ENCODE results near the gene ADGRB3.
A peak's percentile ranks its signal among the peaks of the same experiment; 100 is the strongest.

The ADGRB3 gene

DNA sequence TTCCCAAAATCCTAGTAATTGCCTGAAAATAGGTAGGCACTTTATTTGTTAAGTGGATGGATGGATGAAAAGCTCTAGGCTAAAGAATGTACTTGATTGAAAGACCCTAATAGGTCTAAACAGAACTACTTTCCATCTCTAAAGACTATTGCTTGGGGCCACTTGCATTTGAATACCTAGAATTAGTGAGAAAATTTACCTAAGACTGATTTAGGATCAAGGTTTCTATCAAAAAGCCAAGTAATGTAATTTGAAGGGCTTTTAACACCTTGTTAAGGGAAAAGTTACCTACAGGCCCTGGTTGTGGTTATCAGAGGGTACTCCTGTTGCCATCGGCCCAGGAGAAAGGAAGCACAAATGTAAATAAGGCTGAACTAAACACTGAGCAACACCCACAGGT is 581.0 kb downstream of the ADGRB3 start:
- no peak for DNase-seq (ENCODE audit: extremely low read depth, low read depth)
- TF ChIP-seq, protein P1, sequence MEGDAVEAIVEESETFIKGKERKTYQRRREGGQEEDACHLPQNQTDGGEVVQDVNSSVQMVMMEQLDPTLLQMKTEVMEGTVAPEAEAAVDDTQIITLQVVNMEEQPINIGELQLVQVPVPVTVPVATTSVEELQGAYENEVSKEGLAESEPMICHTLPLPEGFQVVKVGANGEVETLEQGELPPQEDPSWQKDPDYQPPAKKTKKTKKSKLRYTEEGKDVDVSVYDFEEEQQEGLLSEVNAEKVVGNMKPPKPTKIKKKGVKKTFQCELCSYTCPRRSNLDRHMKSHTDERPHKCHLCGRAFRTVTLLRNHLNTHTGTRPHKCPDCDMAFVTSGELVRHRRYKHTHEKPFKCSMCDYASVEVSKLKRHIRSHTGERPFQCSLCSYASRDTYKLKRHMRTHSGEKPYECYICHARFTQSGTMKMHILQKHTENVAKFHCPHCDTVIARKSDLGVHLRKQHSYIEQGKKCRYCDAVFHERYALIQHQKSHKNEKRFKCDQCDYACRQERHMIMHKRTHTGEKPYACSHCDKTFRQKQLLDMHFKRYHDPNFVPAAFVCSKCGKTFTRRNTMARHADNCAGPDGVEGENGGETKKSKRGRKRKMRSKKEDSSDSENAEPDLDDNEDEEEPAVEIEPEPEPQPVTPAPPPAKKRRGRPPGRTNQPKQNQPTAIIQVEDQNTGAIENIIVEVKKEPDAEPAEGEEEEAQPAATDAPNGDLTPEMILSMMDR (IDR thresholded peaks at IDR 0.05; ENCODE audit: low read depth, low read length, missing control alignments): no peak
- H3K4me3 ChIP-seq (replicated peaks; ENCODE audit: low read depth, low read length): no peak overlapping the region

DNA sequence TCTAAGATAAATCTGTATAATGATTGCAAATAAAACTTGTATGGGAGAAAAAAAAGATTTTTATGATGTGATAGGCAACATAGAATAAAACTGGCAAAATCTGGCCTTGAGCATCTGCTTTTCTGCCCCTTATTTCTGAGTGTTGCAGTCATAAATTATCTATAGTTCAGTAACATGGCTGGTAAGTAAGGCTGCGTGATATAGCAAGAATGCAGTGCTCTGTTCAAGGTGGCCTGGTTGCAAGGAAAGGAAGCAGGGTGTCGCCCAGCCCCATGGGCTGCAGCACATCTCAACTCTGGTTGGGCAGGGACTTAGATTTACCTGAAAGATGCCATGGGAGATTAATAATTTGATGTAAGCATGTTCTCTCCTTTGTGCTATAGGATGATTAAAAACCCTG is 582.3 kb downstream of the ADGRB3 start:
- TF ChIP-seq, protein P1 (IDR thresholded peaks at IDR 0.05; ENCODE audit: low read depth, low read length, missing control alignments): no peak
- H3K4me3 ChIP-seq (replicated peaks; ENCODE audit: low read depth, low read length): no peak overlapping the region
- no peak for DNase-seq (ENCODE audit: extremely low read depth, low read depth)

DNA sequence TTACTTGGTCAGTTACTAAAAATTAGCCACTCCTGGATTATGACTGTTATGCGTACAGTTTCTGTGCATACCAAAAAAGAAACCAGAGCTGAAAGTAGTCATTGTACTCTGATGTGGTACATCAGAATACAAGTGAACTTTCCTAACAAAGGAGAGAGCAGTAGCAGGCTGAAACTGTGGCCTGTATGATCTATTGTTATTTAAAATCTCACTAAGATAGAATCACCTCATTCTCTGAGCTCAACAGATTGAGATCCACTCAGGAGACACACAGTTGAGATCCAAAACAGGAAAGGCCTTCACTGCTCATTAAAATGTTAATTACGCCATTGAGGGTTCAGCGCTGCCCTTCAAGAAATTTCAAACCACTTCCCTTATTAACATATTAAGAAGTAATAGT is 585.3 kb downstream of the ADGRB3 start:
- no peak for DNase-seq (ENCODE audit: extremely low read depth, low read depth)
- TF ChIP-seq, protein P1 (IDR thresholded peaks at IDR 0.05; ENCODE audit: low read depth, low read length, missing control alignments): no peak
- no peak overlapping the region for H3K4me3 ChIP-seq (replicated peaks; ENCODE audit: low read depth, low read length)

DNA sequence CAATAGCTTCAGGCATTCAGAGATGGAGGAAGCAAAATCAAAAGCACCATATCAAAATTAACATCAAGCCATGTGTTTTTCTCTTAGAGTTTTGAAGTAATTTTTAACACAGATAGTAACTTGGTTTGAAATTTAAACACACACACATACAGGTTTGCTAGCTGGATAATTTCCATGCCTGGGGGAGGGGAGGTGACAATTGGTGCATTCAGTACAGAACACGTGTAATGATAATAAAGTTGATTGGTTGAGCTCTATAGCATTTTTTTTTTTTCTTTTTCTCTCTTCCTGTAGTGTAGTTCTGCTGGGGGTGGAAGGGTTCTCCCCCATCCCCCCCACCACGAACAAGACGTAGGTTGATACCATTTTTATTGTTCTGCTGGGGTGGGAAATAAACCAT is 596.9 kb downstream of the ADGRB3 start:
- H3K4me3 ChIP-seq (replicated peaks; ENCODE audit: low read depth, low read length): no peak overlapping the region
- no peak for DNase-seq (ENCODE audit: extremely low read depth, low read depth)
- TF ChIP-seq, protein P1 (IDR thresholded peaks at IDR 0.05; ENCODE audit: low read depth, low read length, missing control alignments): no peak

DNA sequence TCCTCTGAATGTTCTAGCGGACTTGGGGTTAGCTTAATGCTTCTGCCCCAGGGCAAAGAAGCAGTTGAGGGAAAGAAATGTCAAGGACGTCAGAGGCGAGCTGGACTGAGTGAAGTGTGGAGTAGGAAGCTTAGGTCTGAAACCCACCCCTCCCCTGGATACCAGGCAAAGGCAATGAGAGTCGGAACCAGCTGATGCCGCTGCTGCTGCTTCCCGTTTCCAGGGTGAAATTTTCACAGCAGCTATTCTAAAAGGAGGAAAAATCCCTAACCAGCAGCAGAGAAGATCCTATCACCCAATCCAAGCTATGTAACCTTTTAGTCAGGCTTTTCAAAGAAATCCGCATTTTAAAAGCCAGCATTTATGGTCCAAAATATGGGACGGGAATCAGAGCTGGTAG is 597.4 kb downstream of the ADGRB3 start:
- no peak overlapping the region for H3K4me3 ChIP-seq (replicated peaks; ENCODE audit: low read depth, low read length)
- DNase-seq (ENCODE audit: extremely low read depth, low read depth): no peak
- TF ChIP-seq, protein P1 (IDR thresholded peaks at IDR 0.05; ENCODE audit: low read depth, low read length, missing control alignments): no peak

DNA sequence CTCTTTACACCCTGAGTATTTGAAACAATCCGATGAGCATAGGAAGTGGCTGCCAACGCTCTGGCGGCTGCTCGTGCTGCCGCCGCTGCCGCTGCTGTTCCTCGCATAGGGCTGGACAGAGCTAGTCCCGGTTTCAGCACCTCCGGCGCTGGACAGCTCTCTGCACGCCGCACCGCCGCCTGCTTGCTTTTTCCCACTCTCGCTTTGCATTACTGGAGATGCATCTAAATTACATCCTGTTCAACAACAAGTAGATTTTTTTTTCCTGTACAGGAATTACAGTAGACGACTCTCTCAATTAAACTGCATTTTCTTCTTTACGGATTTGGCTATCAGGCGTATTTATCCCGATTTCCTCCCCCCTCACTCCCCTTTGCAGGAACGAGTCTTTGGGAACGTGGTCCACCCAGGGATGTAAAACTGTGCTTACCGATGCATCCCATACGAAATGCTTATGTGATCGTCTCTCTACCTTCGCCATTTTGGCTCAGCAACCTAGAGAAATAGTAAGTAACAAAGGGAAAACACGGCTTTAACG is 597.9 kb downstream of the ADGRB3 start:
- H3K4me3 ChIP-seq (replicated peaks; ENCODE audit: low read depth, low read length): no peak overlapping the region
- TF ChIP-seq, protein P1 (IDR thresholded peaks at IDR 0.05; ENCODE audit: low read depth, low read length, missing control alignments): no peak
- peak; percentile 32 for DNase-seq (ENCODE audit: extremely low read depth, low read depth)

DNA sequence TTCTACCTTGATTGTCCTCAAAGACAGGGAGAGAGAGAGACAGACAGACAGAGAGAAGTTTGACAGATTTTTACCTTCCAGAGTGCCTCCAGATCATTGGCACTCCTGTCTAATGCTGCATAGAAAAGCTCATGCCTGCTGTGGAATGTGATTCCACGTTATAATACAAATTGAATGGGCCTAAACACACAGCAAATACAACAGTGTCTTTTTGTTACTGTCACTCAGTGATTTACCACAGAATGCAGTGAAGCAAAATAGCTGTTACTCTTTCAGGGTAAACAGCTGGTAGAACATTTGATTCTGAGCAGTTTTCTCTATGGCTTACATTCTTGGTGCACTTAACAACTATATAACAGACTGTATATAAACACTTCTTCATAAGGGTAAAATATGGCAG is 603.0 kb downstream of the ADGRB3 start:
- no peak overlapping the region for H3K4me3 ChIP-seq (replicated peaks; ENCODE audit: low read depth, low read length)
- TF ChIP-seq, protein P1 (IDR thresholded peaks at IDR 0.05; ENCODE audit: low read depth, low read length, missing control alignments): no peak
- no peak for DNase-seq (ENCODE audit: extremely low read depth, low read depth)
